K562 (cell line): ENCODE measurements around the gene USHBP1. TPM values are rescaled to one million over a fixed set of nuclear protein-coding genes. Genes with fewer than 3 reads are reported as not detected.

Experiments used
- ARHGAP35 ChIP-seq: fragments of 450-650 bp; IDR thresholded peaks from 2 replicates; pipeline ENCODE4 v1.6.1; 2018; ENCODE audit not compliant: partially characterized antibody
- ARID2 ChIP-seq: fragments of 450-650 bp; IDR thresholded peaks from 2 replicates; pipeline ENCODE4 v1.6.1; 2017; ENCODE audit warnings: antibody characterized with exemption, mild to moderate bottlenecking
- CUX1 ChIP-seq: fragments of 200-800 bp; sonication (Bioruptor generic); IDR thresholded peaks from 2 replicates; pipeline ENCODE4 v1.6.1; 2016; ENCODE audit warnings: missing genetic modification characterization, missing compliant biosample characterization
- ERF ChIP-seq: fragments of 450-650 bp; formaldehyde crosslinking; IDR thresholded peaks from 2 replicates; pipeline ENCODE4 v1.4.0; 2020; ENCODE audit warnings: mild to moderate bottlenecking, mixed read lengths
- LCOR ChIP-seq: sonication (generic); formaldehyde crosslinking; IDR thresholded peaks from 2 replicates; pipeline ENCODE4 v1.8.0; 2022; ENCODE audit warnings: mild to moderate bottlenecking, missing genetic modification reagents
- SIX5 ChIP-seq, 2 experiments: IDR thresholded peaks; 2 replicates each; pipeline ENCODE4 v1.6.1; 2011; ENCODE audit warnings: low read length in 2 of 2, borderline replicate concordance in 1 of 2, low read depth in 1 of 2, mild to moderate bottlenecking in 1 of 2, moderate library complexity in 1 of 2; ENCODE audit not compliant: insufficient read depth in 1 of 2
- YY1 ChIP-seq, 3 experiments: IDR thresholded peaks; 2 replicates each; pipeline ENCODE4 v1.6.1; 2011; ENCODE audit warnings: low read length in 2 of 3, mild to moderate bottlenecking in 2 of 3, moderate library complexity in 2 of 3, borderline replicate concordance in 1 of 3, control low read depth in 1 of 3, low read depth in 1 of 3; ENCODE audit not compliant: insufficient read depth in 3 of 3, insufficient replicate concordance in 2 of 3, control insufficient read depth in 1 of 3, insufficient read length in 1 of 3; ENCODE audit errors: extremely low read depth in 1 of 3
- ZBTB11 ChIP-seq, 3 experiments: fragments of 200-800 bp in 1 of 3; fragments of 250-450 bp in 1 of 3; fragments of 450-650 bp in 1 of 3; sonication (Bioruptor Pico) in 1 of 3; sonication (Bioruptor generic) in 1 of 3; formaldehyde crosslinking in 1 of 3; IDR thresholded peaks; 2 replicates each; pipeline versions ENCODE4 v1.6.1 to v1.8.0; 2016 to 2022; ENCODE audit warnings: mild to moderate bottlenecking in 2 of 3, missing genetic modification characterization in 2 of 3, missing compliant biosample characterization in 1 of 3, moderate library complexity in 1 of 3
- polyA plus RNA-seq, 8 experiments: library from polyadenylated mRNA; depleted of rRNA in 4 of 8; stranded (reverse) in 5 of 8; unstranded in 3 of 8; fragments of >200 nt; fragmentation: Nextera tagmentation in 2 of 8; fragmentation: Illumina TruSeq in 1 of 8; extraction: Ambion mirVana in 2 of 8; extraction: Trizol in 1 of 8; gene quantifications; 2 replicates each; pipeline versions ENCODE4 v1.2.1 to v1.2.3, GENCODE V29; 2011 to 2014; ENCODE audit warnings: inconsistent platforms in 1 of 8, missing spikeins in 1 of 8
- total RNA-seq, 7 experiments: library from RNA; depleted of rRNA in 6 of 7; stranded (reverse); fragments of >200 nt in 6 of 7; fragmentation: Illumina TruSeq in 2 of 7; extraction: Trizol in 2 of 7; gene quantifications; 2 replicates each; pipeline versions ENCODE4 v1.2.1 to v1.2.3, GENCODE V29; 2011 to 2021; ENCODE audit warnings: low replicate concordance in 1 of 7

USHBP1 gene
- total and polyA plus RNA-seq, 9 of the 15 experiments (the other 6 are each of a cell fraction or from before 2014, with no cell fraction given), result 0.03 to 0.10 (median 0.05) TPM; not detected in 5

GRCh38 chr19:17266975-17267788 lies 2.6 kb upstream of the USHBP1 start, which contains the start of gene BABAM1 (continued):
- TF ChIP-seq CUX1 (peak; percentile 98), YY1 (IDR thresholded peaks at IDR 0.05; ENCODE audit: borderline replicate concordance in 1 of 3, control insufficient read depth in 1 of 3, extremely low read depth in 1 of 3, insufficient read depth in 3 of 3, insufficient read length in 1 of 3, insufficient replicate concordance in 2 of 3, low read depth in 1 of 3, low read length in 2 of 3) (peak; percentile 81 to 98 (median 97)), ARHGAP35 (no peak), ZBTB11 (CRISPR knock-in tag; IDR thresholded peaks at IDR 0.05) (peak in 1 of 3 experiments; percentile 93; a peak in 2 of 6 replicates), SIX5 (IDR thresholded peaks at IDR 0.05; ENCODE audit: borderline replicate concordance in 1 of 2, insufficient read depth in 1 of 2, low read depth in 1 of 2, low read length in 2 of 2) (peak; percentile 85 to 91), ERF (CRISPR knock-in tag) (0 out of 2 replicates have a peak, but pooled peaks have one; percentile 78), LCOR (CRISPR knock-in tag) (peak; percentile 73), ARID2 (no peak)
